Panc1 (cell line): ENCODE results near the gene CDK1.

Source experiments
- POLR2AphosphoS5 ChIP-seq: IDR thresholded peaks from 2 replicates; pipeline ENCODE4 v1.6.1; 2012; ENCODE audit warnings: mild to moderate bottlenecking, low read depth, low read length, moderate library complexity
- REST ChIP-seq, 2 experiments: IDR thresholded peaks; 2 replicates each; pipeline ENCODE4 v1.6.1; 2011 to 2012; ENCODE audit warnings: low read depth in 2 of 2, control low read depth in 1 of 2, low read length in 1 of 2, mild to moderate bottlenecking in 1 of 2, moderate library complexity in 1 of 2; ENCODE audit not compliant: insufficient read depth in 1 of 2
- SIN3A ChIP-seq: IDR thresholded peaks from 2 replicates; pipeline ENCODE4 v1.6.1; 2012; ENCODE audit warnings: low read depth, mild to moderate bottlenecking, low read length, moderate library complexity, borderline replicate concordance; ENCODE audit not compliant: insufficient read depth
- TCF7L2 ChIP-seq: IDR thresholded peaks from 2 replicates; pipeline ENCODE4 v1.6.1; 2011; ENCODE audit warnings: mild to moderate bottlenecking, low read depth, low read length, inconsistent platforms
- TF ChIP-seq, protein P1 (sequence below): fragments of 450-650 bp; IDR thresholded peaks from 2 replicates; pipeline ENCODE4 v1.5.1; 2017; ENCODE audit warnings: mild to moderate bottlenecking

DNA sequence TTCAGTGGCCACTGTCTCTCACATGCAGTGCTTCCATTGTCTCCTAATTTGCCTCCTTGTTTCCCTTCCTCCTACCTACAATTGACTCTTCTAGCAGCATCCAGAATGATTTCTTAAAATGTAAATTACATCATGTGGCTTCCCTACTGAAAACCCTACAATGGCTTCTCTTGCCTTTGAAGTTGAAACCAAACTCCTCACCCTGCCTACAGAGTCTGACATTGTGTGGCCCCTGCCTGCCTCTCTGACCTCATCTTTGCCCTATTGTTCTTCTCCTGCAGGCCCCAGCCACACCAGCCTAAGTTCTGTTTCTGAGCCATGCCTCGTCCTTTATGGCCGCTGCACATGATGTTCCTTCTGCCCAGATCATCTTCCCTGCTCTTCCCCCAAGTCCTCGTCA is 35.8 kb upstream of the CDK1 start:
- no peak for TF ChIP-seq POLR2AphosphoS5
- TF ChIP-seq, protein P1, sequence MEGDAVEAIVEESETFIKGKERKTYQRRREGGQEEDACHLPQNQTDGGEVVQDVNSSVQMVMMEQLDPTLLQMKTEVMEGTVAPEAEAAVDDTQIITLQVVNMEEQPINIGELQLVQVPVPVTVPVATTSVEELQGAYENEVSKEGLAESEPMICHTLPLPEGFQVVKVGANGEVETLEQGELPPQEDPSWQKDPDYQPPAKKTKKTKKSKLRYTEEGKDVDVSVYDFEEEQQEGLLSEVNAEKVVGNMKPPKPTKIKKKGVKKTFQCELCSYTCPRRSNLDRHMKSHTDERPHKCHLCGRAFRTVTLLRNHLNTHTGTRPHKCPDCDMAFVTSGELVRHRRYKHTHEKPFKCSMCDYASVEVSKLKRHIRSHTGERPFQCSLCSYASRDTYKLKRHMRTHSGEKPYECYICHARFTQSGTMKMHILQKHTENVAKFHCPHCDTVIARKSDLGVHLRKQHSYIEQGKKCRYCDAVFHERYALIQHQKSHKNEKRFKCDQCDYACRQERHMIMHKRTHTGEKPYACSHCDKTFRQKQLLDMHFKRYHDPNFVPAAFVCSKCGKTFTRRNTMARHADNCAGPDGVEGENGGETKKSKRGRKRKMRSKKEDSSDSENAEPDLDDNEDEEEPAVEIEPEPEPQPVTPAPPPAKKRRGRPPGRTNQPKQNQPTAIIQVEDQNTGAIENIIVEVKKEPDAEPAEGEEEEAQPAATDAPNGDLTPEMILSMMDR: no peak
- TF ChIP-seq REST (IDR thresholded peaks at IDR 0.05; ENCODE audit: insufficient read depth in 1 of 2, low read depth in 2 of 2, low read length in 1 of 2): no peak
- no peak for TF ChIP-seq TCF7L2
- TF ChIP-seq SIN3A: no peak
